Gastrocnemius medialis (tissue), 4 donors: ENCODE measurements around the gene STXBP4. TPM values are rescaled to one million over a fixed set of nuclear protein-coding genes. Genes with fewer than 3 reads are reported as not detected.

Experiments
- ATAC-seq, 2 donors: fragments of 150-250 bp; one replicate each; pipeline ENCODE4 v1.9.1; 2016
- DNase-seq, 2 donors: peaks; one replicate each; pipeline ENCODE4 v3.0.0-alpha.2; 2019
- H3K27ac ChIP-seq, 4 donors: fragments of 200-600 bp; sonication (generic); 1 replicate in 1 of 4; 2 replicates in 3 of 4; pipeline ENCODE4 v1.5.1; 2016 to 2018; ENCODE audit warnings: mild to moderate bottlenecking in 2 of 4, moderate library complexity in 1 of 4
- H3K27me3 ChIP-seq, 3 donors: fragments of 200-600 bp; sonication (generic) in 2 of 3; 1 replicate in 1 of 3; 2 replicates in 2 of 3; pipeline versions ENCODE4 v1.5.1 to v1.6.0; 2016 to 2019; ENCODE audit warnings: mild to moderate bottlenecking in 1 of 3, moderate library complexity in 1 of 3
- H3K36me3 ChIP-seq, 2 donors: fragments of 200-600 bp; sonication (generic) in 1 of 2; one replicate each; pipeline ENCODE4 v1.5.1; 2017 to 2018
- H3K4me1 ChIP-seq, 2 donors: fragments of 200-600 bp; sonication (generic) in 1 of 2; one replicate each; pipeline ENCODE4 v1.5.1; 2016 to 2017; ENCODE audit warnings: mild to moderate bottlenecking in 2 of 2
- H3K4me3 ChIP-seq, 4 donors: fragments of 200-600 bp; sonication (generic) in 3 of 4; 1 replicate in 1 of 4; 2 replicates in 3 of 4; pipeline ENCODE4 v1.5.1; 2016 to 2019; ENCODE audit warnings: mild to moderate bottlenecking in 2 of 4
- H3K9me3 ChIP-seq, 3 donors: fragments of 200-600 bp; sonication (generic) in 2 of 3; 1 replicate in 1 of 3; 2 replicates in 2 of 3; pipeline ENCODE4 v1.5.1; 2016 to 2019
- CTCF ChIP-seq, 5 experiments: fragments of 450-650 bp in 3 of 5; fragments of 200-600 bp in 2 of 5; sonication (generic) in 2 of 5; IDR thresholded peaks in 4 of 5; conservative IDR thresholded peaks in 1 of 5; 1 replicate in 4 of 5; 2 replicates in 1 of 5; pipeline ENCODE4 v1.5.1; 2016 to 2019; ENCODE audit warnings: antibody characterized with exemption in 5 of 5, mild to moderate bottlenecking in 3 of 5, moderate library complexity in 3 of 5
- POLR2A ChIP-seq, 2 donors: fragments of 450-650 bp; IDR thresholded peaks; one replicate each; pipeline ENCODE4 v1.6.1; 2017; ENCODE audit warnings: antibody characterized with exemption in 2 of 2, mild to moderate bottlenecking in 2 of 2, moderate library complexity in 2 of 2
- in situ Hi-C, 4 donors: fragments of 200-750 bp; cut with MboI; loops; one replicate each; pipeline versions ENCODE4 v1.15.0 to v1.8.0; 2017; ENCODE audit warnings: low sequenced_read_pairs in 4 of 4
- intact Hi-C: fragments of 100-400 bp; cut with DNase I; formaldehyde crosslinking; loops from one replicate; pipeline ENCODE4 v1.15.1; 2023; ENCODE audit warnings: low total_unique reads
- total RNA-seq, 4 donors: library from RNA; depleted of rRNA; stranded (reverse); fragments of >200 nt; gene quantifications; one replicate each; pipeline versions ENCODE4 v1.1.0 to v1.2.3, GENCODE V29; 2016

STXBP4 gene
- total RNA-seq, 4 donors from 2014 or later, result 1.4 to 20.7 (median 9.6) TPM

GRCh38 chr17:55063885-55064874, 95.6 kb downstream of the STXBP4 start:
- H3K36me3 ChIP-seq, result no peaks in the 10 kb centered on the region
- H3K27me3 ChIP-seq, result no peaks in the 10 kb centered on the region
- H3K9me3 ChIP-seq, result no peaks in the 10 kb centered on the region
- in situ Hi-C loops, result no loop called here
- TF ChIP-seq POLR2A (IDR thresholded peaks at IDR 0.05) (no peak), CTCF (IDR thresholded peaks at IDR 0.05 in 4 of 5, conservative IDR thresholded peaks at IDR 0.05 in 1 of 5) (no peak)
- no peak overlapping the region for H3K4me3 ChIP-seq
- no peaks in the 10 kb centered on the region for H3K4me1 ChIP-seq
- intact Hi-C loops, result no loop called here
- no peak for ATAC-seq
- DNase-seq, result no peak
- no peak overlapping the region for H3K27ac ChIP-seq

- no peak for ATAC-seq
- intact Hi-C loops (no loop called here), in situ Hi-C loops (no loop called here)
- no peaks in the 10 kb centered on the region for H3K4me1 ChIP-seq
- H3K36me3 ChIP-seq, result no peaks in the 10 kb centered on the region
- TF ChIP-seq CTCF (IDR thresholded peaks at IDR 0.05 in 4 of 5, conservative IDR thresholded peaks at IDR 0.05 in 1 of 5), result no peak
- no peak for TF ChIP-seq POLR2A (IDR thresholded peaks at IDR 0.05)
- H3K27me3 ChIP-seq, result no peaks in the 10 kb centered on the region
- H3K4me3 ChIP-seq, result no peak overlapping the region
- H3K27ac ChIP-seq, result no peak overlapping the region
- H3K9me3 ChIP-seq, result no peaks in the 10 kb centered on the region
- DNase-seq, result no peak
Observed at GRCh38 chr17:55067697-55068439, 99.3 kb downstream of the STXBP4 start.

DNA sequence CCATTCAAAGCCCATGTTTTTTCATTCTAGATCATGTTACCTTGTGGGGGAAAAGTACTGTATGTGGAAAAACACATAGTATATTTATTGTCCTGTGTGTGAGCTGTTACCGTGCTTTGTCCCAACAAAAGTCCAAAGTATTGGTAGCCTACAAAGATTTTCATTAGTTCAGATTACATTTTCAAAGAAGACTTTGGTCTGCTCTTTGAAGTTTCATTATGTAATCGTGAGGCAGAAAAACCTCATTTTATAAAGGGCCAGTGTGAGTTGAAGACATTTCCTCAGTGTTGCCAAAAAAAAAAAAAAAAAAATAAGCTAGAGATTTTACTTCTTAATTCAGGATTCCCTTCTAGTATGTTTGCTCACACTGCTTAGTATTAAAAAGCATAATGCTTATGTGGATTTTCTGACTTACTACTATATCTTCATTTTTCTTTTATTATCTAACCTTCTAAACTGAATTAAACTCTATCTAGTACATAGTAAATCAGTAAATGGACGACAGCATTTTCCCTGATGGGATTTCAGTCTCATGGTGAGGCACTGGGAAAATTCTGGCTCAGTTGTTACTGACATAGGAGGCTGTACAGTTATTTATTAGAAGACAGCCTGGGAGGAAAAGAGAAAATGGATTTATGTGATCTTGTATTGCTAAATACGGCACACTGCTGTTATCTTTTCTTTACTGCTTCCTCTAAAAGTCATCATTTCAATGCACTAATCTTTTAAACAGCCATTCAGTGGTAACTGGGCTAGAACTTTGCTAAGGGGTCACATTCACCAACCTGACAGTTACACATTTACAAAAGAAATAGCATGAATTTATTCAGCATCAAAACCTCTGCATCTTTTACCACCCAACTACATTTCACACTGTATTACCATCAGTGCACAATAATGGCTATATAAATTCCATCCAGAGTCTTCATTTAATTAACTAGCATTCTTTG, 100.6 kb downstream of the STXBP4 start:
- in situ Hi-C loops (no loop called here), intact Hi-C loops (no loop called here)
- ATAC-seq (no peak), DNase-seq (no peak)
- no peaks in the 10 kb centered on the region for H3K9me3 ChIP-seq
- no peak overlapping the region for H3K27ac ChIP-seq
- no peaks in the 10 kb centered on the region for H3K27me3 ChIP-seq
- TF ChIP-seq CTCF (IDR thresholded peaks at IDR 0.05 in 4 of 5, conservative IDR thresholded peaks at IDR 0.05 in 1 of 5), result no peak
- TF ChIP-seq POLR2A (IDR thresholded peaks at IDR 0.05), result no peak
- no peak overlapping the region for H3K4me3 ChIP-seq
- H3K4me1 ChIP-seq, result no peaks in the 10 kb centered on the region
- no peaks in the 10 kb centered on the region for H3K36me3 ChIP-seq

DNA sequence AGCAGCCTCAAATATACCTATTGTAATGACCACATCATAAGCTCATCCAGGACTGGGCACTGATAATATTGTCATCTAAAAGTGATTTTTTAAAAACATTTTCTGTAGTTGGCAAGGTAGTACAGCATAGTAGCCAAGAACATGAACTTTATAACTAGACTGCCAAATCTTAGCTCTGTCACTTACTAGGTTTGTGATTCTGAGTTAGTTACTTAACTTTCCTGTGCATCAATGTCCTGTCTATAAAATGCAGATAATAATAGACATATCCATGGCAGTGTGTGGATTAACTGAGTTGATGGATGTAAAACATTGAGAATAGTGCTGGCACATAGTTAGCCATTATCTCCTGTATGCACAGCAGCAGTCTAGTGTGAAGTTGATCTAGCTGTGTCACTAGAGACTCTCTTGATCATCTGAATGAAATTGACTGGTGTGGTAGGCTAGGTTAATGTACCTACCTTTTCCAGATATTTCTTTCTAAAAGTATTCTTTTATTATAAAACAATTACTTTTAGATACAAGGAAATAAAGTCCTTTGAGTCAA, 101.5 kb downstream of the STXBP4 start:
- in situ Hi-C loops, result no loop called here

More for the DNA sequence above, 101.5 kb downstream of the STXBP4 start:
- ATAC-seq, result no peak
- H3K4me1 ChIP-seq, result no peaks in the 10 kb centered on the region
- TF ChIP-seq POLR2A (IDR thresholded peaks at IDR 0.05) (no peak), CTCF (IDR thresholded peaks at IDR 0.05 in 4 of 5, conservative IDR thresholded peaks at IDR 0.05 in 1 of 5) (no peak)
- intact Hi-C loops, result no loop called here
- no peak for DNase-seq
- H3K9me3 ChIP-seq, result no peaks in the 10 kb centered on the region
- no peak overlapping the region for H3K4me3 ChIP-seq
- H3K27me3 ChIP-seq, result no peaks in the 10 kb centered on the region
- H3K36me3 ChIP-seq, result no peaks in the 10 kb centered on the region
- no peak overlapping the region for H3K27ac ChIP-seq
